Effector memory CD4-positive, alpha-beta T cell (primary cell): ENCODE data around the gene USP31.

Source experiments
- DNase-seq, 3 donors: peaks; one replicate each; pipeline ENCODE4 v3.0.0-alpha.2; 2020
- H3K27ac ChIP-seq: 2 replicates; pipeline ENCODE4 v1.7.0; 2013; ENCODE audit warnings: mild to moderate bottlenecking, low read length, moderate library complexity; ENCODE audit not compliant: insufficient read depth, poor library complexity, severe bottlenecking
- H3K27me3 ChIP-seq: replicated peaks from 2 replicates; pipeline ENCODE4 v1.7.0; 2013; ENCODE audit warnings: mild to moderate bottlenecking, low read length; ENCODE audit not compliant: insufficient read depth, control insufficient read depth, poor library complexity, severe bottlenecking
- H3K36me3 ChIP-seq: 2 replicates; pipeline ENCODE4 v1.7.0; 2013; ENCODE audit warnings: mild to moderate bottlenecking, low read length, moderate library complexity; ENCODE audit not compliant: control insufficient read depth, insufficient read depth
- H3K4me1 ChIP-seq: 2 replicates; pipeline ENCODE4 v1.7.0; 2013; ENCODE audit warnings: low read length, mild to moderate bottlenecking; ENCODE audit not compliant: control insufficient read depth, insufficient read depth, poor library complexity, severe bottlenecking
- H3K4me3 ChIP-seq: 2 replicates; pipeline ENCODE4 v1.7.0; 2013; ENCODE audit warnings: low read length, low read depth, mild to moderate bottlenecking; ENCODE audit not compliant: insufficient read depth, poor library complexity, severe bottlenecking
- H3K9me3 ChIP-seq: 2 replicates; pipeline ENCODE4 v1.7.0; 2013; ENCODE audit warnings: mild to moderate bottlenecking, low read length, moderate library complexity; ENCODE audit not compliant: control insufficient read depth

Gene USP31

GRCh38 chr16:23082161-23082788 lies 67.0 kb downstream of the USP31 start:
- no peak overlapping the region for H3K27ac ChIP-seq
- no peak for DNase-seq
- no peaks in the 10 kb centered on the region for H3K27me3 ChIP-seq
- no peaks in the 10 kb centered on the region for H3K9me3 ChIP-seq
- H3K4me1 ChIP-seq: no peaks in the 10 kb centered on the region
- peaks cover 4% of the 10 kb centered on the region for H3K36me3 ChIP-seq
- no peak overlapping the region for H3K4me3 ChIP-seq

- no peak overlapping the region for H3K4me3 ChIP-seq
- no peak for DNase-seq
- no peaks in the 10 kb centered on the region for H3K4me1 ChIP-seq
- peaks cover 4% of the 10 kb centered on the region for H3K36me3 ChIP-seq
- H3K27ac ChIP-seq: no peak overlapping the region
- H3K9me3 ChIP-seq: no peaks in the 10 kb centered on the region
- H3K27me3 ChIP-seq: no peaks in the 10 kb centered on the region
Observed at GRCh38 chr16:23081675-23082119, 67.6 kb downstream of the USP31 start.

GRCh38 chr16:23080747-23081146 lies 68.5 kb downstream of the USP31 start:
- no peaks in the 10 kb centered on the region for H3K4me1 ChIP-seq
- no peak overlapping the region for H3K27ac ChIP-seq
- no peaks in the 10 kb centered on the region for H3K27me3 ChIP-seq
- H3K36me3 ChIP-seq: peaks cover 4% of the 10 kb centered on the region
- no peaks in the 10 kb centered on the region for H3K9me3 ChIP-seq
- no peak for DNase-seq
- no peak overlapping the region for H3K4me3 ChIP-seq

GRCh38 chr16:23080329-23080728 lies 68.9 kb downstream of the USP31 start:
- Histone ChIP-seq H3K27ac (no peak overlapping the region), H3K36me3 (peaks cover 4% of the 10 kb centered on the region), H3K4me1 (no peaks in the 10 kb centered on the region), H3K9me3 (no peaks in the 10 kb centered on the region), H3K27me3 (no peaks in the 10 kb centered on the region), H3K4me3 (no peak overlapping the region)
- DNase-seq: no peak

GRCh38 chr16:23079675-23080301 lies 69.5 kb downstream of the USP31 start:
- DNase-seq: no peak
- H3K4me3 ChIP-seq: no peak overlapping the region
- H3K27me3 ChIP-seq: no peaks in the 10 kb centered on the region
- no peak overlapping the region for H3K27ac ChIP-seq
- H3K36me3 ChIP-seq: peaks cover 4% of the 10 kb centered on the region
- H3K4me1 ChIP-seq: no peaks in the 10 kb centered on the region
- no peaks in the 10 kb centered on the region for H3K9me3 ChIP-seq

- H3K36me3 ChIP-seq: peaks cover 7% of the 10 kb centered on the region
- H3K27me3 ChIP-seq: no peaks in the 10 kb centered on the region
- no peak overlapping the region for H3K27ac ChIP-seq
- H3K4me1 ChIP-seq: no peaks in the 10 kb centered on the region
- H3K4me3 ChIP-seq: no peak overlapping the region
- no peaks in the 10 kb centered on the region for H3K9me3 ChIP-seq
- no peak for DNase-seq
Observed at GRCh38 chr16:23074423-23074822, 74.8 kb downstream of the USP31 start.

GRCh38 chr16:23072769-23073549 lies 76.3 kb downstream of the USP31 start:
- no peak for DNase-seq
- Histone ChIP-seq H3K4me1 (no peaks in the 10 kb centered on the region), H3K27ac (no peak overlapping the region), H3K27me3 (no peaks in the 10 kb centered on the region), H3K4me3 (no peak overlapping the region), H3K9me3 (no peaks in the 10 kb centered on the region), H3K36me3 (peaks cover 16% of the 10 kb centered on the region)

GRCh38 chr16:23072084-23072599 lies 77.1 kb downstream of the USP31 start:
- H3K4me1 ChIP-seq: no peaks in the 10 kb centered on the region
- no peaks in the 10 kb centered on the region for H3K9me3 ChIP-seq
- no peak overlapping the region for H3K27ac ChIP-seq
- no peak for DNase-seq
- no peaks in the 10 kb centered on the region for H3K27me3 ChIP-seq
- H3K4me3 ChIP-seq: no peak overlapping the region
- H3K36me3 ChIP-seq: peaks cover 16% of the 10 kb centered on the region

GRCh38 chr16:23071196-23072083 lies 77.8 kb downstream of the USP31 start:
- H3K27me3 ChIP-seq: no peaks in the 10 kb centered on the region
- DNase-seq: no peak
- no peaks in the 10 kb centered on the region for H3K4me1 ChIP-seq
- no peak overlapping the region for H3K4me3 ChIP-seq
- peaks cover 16% of the 10 kb centered on the region for H3K36me3 ChIP-seq
- no peaks in the 10 kb centered on the region for H3K9me3 ChIP-seq
- no peak overlapping the region for H3K27ac ChIP-seq
